Urinary bladder (tissue), 4 donors: ENCODE data around the gene UEVLD. TPM values are rescaled to one million over a fixed set of nuclear protein-coding genes. Genes with fewer than 3 reads are reported as not detected.
A peak's percentile ranks its signal among the peaks of the same experiment; 100 is the strongest.

Source experiments
- DNase-seq: peaks from one replicate; pipeline ENCODE4 v3.0.0-alpha.2; 2015; ENCODE audit errors: extremely low spot score
- H3K27ac ChIP-seq: one replicate; pipeline ENCODE4 v1.5.1; 2013; ENCODE audit warnings: low read depth, mild to moderate bottlenecking, moderate library complexity
- H3K36me3 ChIP-seq: one replicate; pipeline ENCODE4 v1.6.1; 2013; ENCODE audit warnings: mild to moderate bottlenecking, moderate library complexity; ENCODE audit not compliant: insufficient read depth
- H3K4me1 ChIP-seq: one replicate; pipeline ENCODE4 v1.6.1; 2013; ENCODE audit warnings: mild to moderate bottlenecking, moderate library complexity; ENCODE audit not compliant: insufficient read depth
- H3K4me3 ChIP-seq: one replicate; pipeline ENCODE4 v1.5.1; 2013; ENCODE audit warnings: low read depth, low read length
- whole genome bisulfite sequencing: extraction: QIAGEN DNeasy Blood & Tissue Kit; methylation state at CpG from one replicate; pipeline ENCODE4 v1.1.7; 2013; 5-methylcytosine and 5-hydroxymethylcytosine counted together
- polyA plus RNA-seq: library from polyadenylated mRNA; stranded (reverse); fragments of 200-250 nt; gene quantifications from one replicate; pipeline ENCODE4 v1.2.3, GENCODE V29; 2013
- total RNA-seq: library from RNA; depleted of rRNA; stranded (reverse); fragments of >200 nt; gene quantifications from one replicate; pipeline ENCODE4 v1.2.3, GENCODE V29; 2014
- donor health status: healthy with polysubstance abuse.
- donor health status: healthy.

Gene UEVLD
- total RNA-seq = 37.6 TPM
- 15.2 TPM for polyA plus RNA-seq

- under 1% methylated on average over 50 of the region's 50 CpGs for WGBS
- Histone ChIP-seq H3K4me3 (peak within 1 kb of the TSS; percentile 71), H3K27ac (peak within 1 kb of the TSS; percentile 30), H3K36me3 (no peaks in the 10 kb centered on the region), H3K4me1 (peaks cover 2% of the 10 kb centered on the region)
- peak; percentile 83 for DNase-seq
Measured at GRCh38 chr11:18588297-18589252, at the start of gene UEVLD. TSS of gene UEVLD (minus strand) at chr11:18588734. CDS start at chr11:18588654, 80 bp downstream.

GRCh38 chr11:18634140-18635032 is 45.9 kb upstream of the UEVLD start, which contains the start of gene SPTY2D1:
TSS of gene SPTY2D1 (minus strand) at chr11:18634342. CDS start at chr11:18634257, 85 bp downstream.
- Histone ChIP-seq H3K36me3 (peaks cover 2% of the 10 kb centered on the region), H3K4me1 (no peaks in the 10 kb centered on the region), H3K4me3 (peak within 1 kb of the TSS; percentile 71), H3K27ac (peak within 1 kb of the TSS; percentile 99)
- WGBS = under 1% methylated on average over 60 of the region's 60 CpGs
- DNase-seq = peak; percentile 99

- DNase-seq = no peak
- 6% methylated on average over 31 of the region's 31 CpGs for WGBS
- no peaks in the 10 kb centered on the region for H3K4me1 ChIP-seq
- peak overlapping the region; percentile 99 for H3K27ac ChIP-seq
- peak overlapping the region; percentile 71 for H3K4me3 ChIP-seq
- H3K36me3 ChIP-seq = peaks cover 2% of the 10 kb centered on the region
Measured at GRCh38 chr11:18633256-18634139, 45.0 kb upstream of the UEVLD start.

- Histone ChIP-seq H3K4me1 (no peaks in the 10 kb centered on the region), H3K36me3 (peaks cover 2% of the 10 kb centered on the region), H3K27ac (no peak overlapping the region), H3K4me3 (peak overlapping the region; percentile 71)
- 38% methylated on average over 2 of the region's 2 CpGs for WGBS
- no peak for DNase-seq
Measured at GRCh38 chr11:18632841-18633240, 44.3 kb upstream of the UEVLD start.

- H3K4me1 ChIP-seq = no peaks in the 10 kb centered on the region
- H3K27ac ChIP-seq = no peak overlapping the region
- no peaks in the 10 kb centered on the region for H3K36me3 ChIP-seq
- DNase-seq = no peak
- H3K4me3 ChIP-seq = no peak overlapping the region
- 91% methylated on average over 1 of the region's 1 CpG for WGBS
Measured at GRCh38 chr11:18624161-18624560, 35.6 kb upstream of the UEVLD start.

GRCh38 chr11:18623707-18624106 is 35.2 kb upstream of the UEVLD start:
- DNase-seq = no peak
- WGBS = 96% methylated on average over 2 of the region's 2 CpGs
- Histone ChIP-seq H3K4me3 (no peak overlapping the region), H3K4me1 (no peaks in the 10 kb centered on the region), H3K27ac (no peak overlapping the region), H3K36me3 (no peaks in the 10 kb centered on the region)

GRCh38 chr11:18618342-18619025 is 29.9 kb upstream of the UEVLD start:
- Histone ChIP-seq H3K4me3 (no peak overlapping the region), H3K27ac (no peak overlapping the region)
- no peak for DNase-seq

GRCh38 chr11:18617688-18618341 is 29.3 kb upstream of the UEVLD start:
- H3K4me3 ChIP-seq = no peak overlapping the region

More at GRCh38 chr11:18618342-18619025, 29.9 kb upstream of the UEVLD start:
- H3K36me3 ChIP-seq = peaks cover 3% of the 10 kb centered on the region
- WGBS = 18% methylated on average over 5 of the region's 5 CpGs
- H3K4me1 ChIP-seq = no peaks in the 10 kb centered on the region

GRCh38 chr11:18615628-18616392 is 27.3 kb upstream of the UEVLD start:
- Histone ChIP-seq H3K36me3 (peaks cover 3% of the 10 kb centered on the region), H3K4me3 (no peak overlapping the region), H3K27ac (no peak overlapping the region), H3K4me1 (no peaks in the 10 kb centered on the region)
- WGBS = 94% methylated on average over 11 of the region's 11 CpGs
- DNase-seq = no peak

More at GRCh38 chr11:18617688-18618341, 29.3 kb upstream of the UEVLD start:
- DNase-seq = no peak
- Histone ChIP-seq H3K27ac (peak overlapping the region; percentile 38), H3K36me3 (peaks cover 3% of the 10 kb centered on the region), H3K4me1 (no peaks in the 10 kb centered on the region)
- WGBS = 72% methylated on average over 10 of the region's 10 CpGs

- no peaks in the 10 kb centered on the region for H3K4me1 ChIP-seq
- no peak for DNase-seq
- WGBS = 95% methylated on average over 10 of the region's 10 CpGs
- no peak overlapping the region for H3K27ac ChIP-seq
- no peak overlapping the region for H3K4me3 ChIP-seq
- H3K36me3 ChIP-seq = peaks cover 3% of the 10 kb centered on the region
Measured at GRCh38 chr11:18614667-18615066, 26.1 kb upstream of the UEVLD start.

- Histone ChIP-seq H3K4me1 (no peaks in the 10 kb centered on the region), H3K36me3 (peaks cover 5% of the 10 kb centered on the region), H3K4me3 (no peak overlapping the region), H3K27ac (no peak overlapping the region)
- 82% methylated on average over 4 of the region's 4 CpGs for WGBS
- no peak for DNase-seq
Measured at GRCh38 chr11:18612394-18612793, 23.9 kb upstream of the UEVLD start.
